ENCODE measurements around the gene ACTN1. TPM values are rescaled to one million over a fixed set of nuclear protein-coding genes. Genes with fewer than 3 reads are reported as not detected.
A peak's percentile ranks its signal among the peaks of the same experiment; 100 is the strongest.

ACTN1 gene
- total and polyA plus RNA-seq, 2 experiments from 2014 or later: 88.0 to 163 TPM

- peak overlapping the region; percentile 89 for H3K4me2 ChIP-seq
- WGBS (ENCODE audit: low lambda C conversion rate, missing lambda C conversion rate): under 1% methylated on average over 52 of the region's 72 CpGs
- no peaks in the 10 kb centered on the region for H3K27me3 ChIP-seq
- no peaks in the 10 kb centered on the region for H3K9me2 ChIP-seq (replicated peaks; ENCODE audit: insufficient read depth)
- H3K79me2 ChIP-seq: peaks cover 52% of the 10 kb centered on the region
- peaks cover 4% of the 10 kb centered on the region for H4K20me1 ChIP-seq (ENCODE audit: insufficient read depth, poor library complexity, severe bottlenecking)
- H3K9me3 ChIP-seq (ENCODE audit: low read depth): no peaks in the 10 kb centered on the region
- H3K27ac ChIP-seq: peak overlapping the region; percentile 100
- peak overlapping the region; percentile 66 for H2AFZ ChIP-seq
- peak; percentile 82 for DNase-seq (ENCODE audit: low spot score)
- H3K4me3 ChIP-seq: peak overlapping the region; percentile 98
- H3K36me3 ChIP-seq (replicated peaks; ENCODE audit: insufficient read depth, low read depth): no peaks in the 10 kb centered on the region
- peaks cover 35% of the 10 kb centered on the region for H3K4me1 ChIP-seq (ENCODE audit: insufficient read depth)
- TF ChIP-seq CTCF (IDR thresholded peaks at IDR 0.05; ENCODE audit: poor library complexity): peak; percentile 3
- no peak for TF ChIP-seq EZH2phosphoT487 (IDR thresholded peaks at IDR 0.05; ENCODE audit: low read depth, severe bottlenecking, unreplicated experiment)
Observed at GRCh38 chr14:68978172-68978911, 760 bp downstream of the ACTN1 start.

GRCh38 chr14:68977718-68978171 is 1.4 kb downstream of the ACTN1 start:
- peak overlapping the region; percentile 66 for H2AFZ ChIP-seq
- peak overlapping the region; percentile 100 for H3K27ac ChIP-seq
- TF ChIP-seq CTCF (IDR thresholded peaks at IDR 0.05; ENCODE audit: poor library complexity) (no peak), EZH2 (IDR thresholded peaks at IDR 0.05; ENCODE audit: borderline replicate concordance) (no peak), EZH2phosphoT487 (IDR thresholded peaks at IDR 0.05; ENCODE audit: low read depth, severe bottlenecking, unreplicated experiment) (no peak)
- no peaks in the 10 kb centered on the region for H3K36me3 ChIP-seq (replicated peaks; ENCODE audit: insufficient read depth, low read depth)
- WGBS (ENCODE audit: low lambda C conversion rate, missing lambda C conversion rate): 1% methylated on average over 14 of the region's 25 CpGs
- peaks cover 35% of the 10 kb centered on the region for H3K4me1 ChIP-seq (ENCODE audit: insufficient read depth)
- no peaks in the 10 kb centered on the region for H3K9me2 ChIP-seq (replicated peaks; ENCODE audit: insufficient read depth)
- H3K79me2 ChIP-seq: peaks cover 58% of the 10 kb centered on the region
- peaks cover 4% of the 10 kb centered on the region for H4K20me1 ChIP-seq (ENCODE audit: insufficient read depth, poor library complexity, severe bottlenecking)
- H3K9me3 ChIP-seq (ENCODE audit: low read depth): no peaks in the 10 kb centered on the region
- H3K4me2 ChIP-seq: peak overlapping the region; percentile 89
- DNase-seq (ENCODE audit: low spot score): peak; percentile 75
- H3K4me3 ChIP-seq: peak overlapping the region; percentile 98
- H3K27me3 ChIP-seq: no peaks in the 10 kb centered on the region

GRCh38 chr14:68977180-68977717 is 1.9 kb downstream of the ACTN1 start:
- peaks cover 4% of the 10 kb centered on the region for H4K20me1 ChIP-seq (ENCODE audit: insufficient read depth, poor library complexity, severe bottlenecking)
- H3K36me3 ChIP-seq (replicated peaks; ENCODE audit: insufficient read depth, low read depth): no peaks in the 10 kb centered on the region
- no peak for TF ChIP-seq CTCF (IDR thresholded peaks at IDR 0.05; ENCODE audit: poor library complexity)
- no peak for TF ChIP-seq EZH2phosphoT487 (IDR thresholded peaks at IDR 0.05; ENCODE audit: low read depth, severe bottlenecking, unreplicated experiment)
- no peak for TF ChIP-seq EZH2 (IDR thresholded peaks at IDR 0.05; ENCODE audit: borderline replicate concordance)
- H3K79me2 ChIP-seq: peaks cover 63% of the 10 kb centered on the region
- H3K9me3 ChIP-seq (ENCODE audit: low read depth): no peaks in the 10 kb centered on the region
- no peak overlapping the region for H2AFZ ChIP-seq
- WGBS (ENCODE audit: low lambda C conversion rate, missing lambda C conversion rate): 17% methylated on average over 8 of the region's 8 CpGs
- DNase-seq (ENCODE audit: low spot score): no peak
- H3K27ac ChIP-seq: peak overlapping the region; percentile 100
- H3K4me3 ChIP-seq: peak overlapping the region; percentile 98
- H3K27me3 ChIP-seq: no peaks in the 10 kb centered on the region
- no peaks in the 10 kb centered on the region for H3K9me2 ChIP-seq (replicated peaks; ENCODE audit: insufficient read depth)
- H3K4me2 ChIP-seq: peak overlapping the region; percentile 89
- peaks cover 35% of the 10 kb centered on the region for H3K4me1 ChIP-seq (ENCODE audit: insufficient read depth)

Measured in hepatocyte (in vitro differentiated cells).